ENCODE results near the gene LYSMD1. TPM values are rescaled to one million over a fixed set of nuclear protein-coding genes. Genes with fewer than 3 reads are reported as not detected.

LYSMD1 gene
- total and polyA plus RNA-seq, 9 donors = 12.6 to 20.3 (median 14.3) TPM

DNA sequence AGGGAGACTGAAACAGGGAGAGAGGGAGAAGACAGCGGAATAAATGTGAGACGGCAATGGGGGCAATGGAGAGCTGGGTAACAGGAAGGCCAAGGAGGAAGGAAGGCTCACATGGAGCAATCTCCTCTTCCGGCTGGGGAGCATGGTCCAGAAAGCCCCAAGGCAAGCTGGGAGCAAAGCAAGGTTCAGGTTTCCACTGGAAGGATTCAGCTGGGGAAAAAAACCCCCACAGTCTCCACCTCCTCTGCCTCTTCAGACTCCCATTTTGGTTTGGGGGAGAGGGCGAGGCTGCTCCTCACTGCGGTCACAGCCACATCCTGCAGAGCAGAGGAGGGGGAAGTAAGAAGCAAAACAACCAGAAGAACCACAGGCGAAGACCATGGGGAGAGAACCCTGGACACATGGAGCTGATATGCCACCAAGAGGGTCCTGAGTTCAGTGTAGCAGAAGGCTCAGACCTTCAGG, 8.6 kb downstream of the LYSMD1 start:
- H3K27ac ChIP-seq = no peak overlapping the region
- H3K36me3 ChIP-seq = no peaks in the 10 kb centered on the region
- H3K9me3 ChIP-seq = no peaks in the 10 kb centered on the region
- H3K4me1 ChIP-seq (ENCODE audit: insufficient read depth) = no peaks in the 10 kb centered on the region
- intact Hi-C loops (cut with DNase I) = loop anchor here in 3 of 4 donors (5.0 to 10.0 kb wide), 4 partner anchors 55 to 135 kb away; no protein-coding TSS in a partner anchor
- H3K27me3 ChIP-seq = no peaks in the 10 kb centered on the region
- TF ChIP-seq, protein P1, sequence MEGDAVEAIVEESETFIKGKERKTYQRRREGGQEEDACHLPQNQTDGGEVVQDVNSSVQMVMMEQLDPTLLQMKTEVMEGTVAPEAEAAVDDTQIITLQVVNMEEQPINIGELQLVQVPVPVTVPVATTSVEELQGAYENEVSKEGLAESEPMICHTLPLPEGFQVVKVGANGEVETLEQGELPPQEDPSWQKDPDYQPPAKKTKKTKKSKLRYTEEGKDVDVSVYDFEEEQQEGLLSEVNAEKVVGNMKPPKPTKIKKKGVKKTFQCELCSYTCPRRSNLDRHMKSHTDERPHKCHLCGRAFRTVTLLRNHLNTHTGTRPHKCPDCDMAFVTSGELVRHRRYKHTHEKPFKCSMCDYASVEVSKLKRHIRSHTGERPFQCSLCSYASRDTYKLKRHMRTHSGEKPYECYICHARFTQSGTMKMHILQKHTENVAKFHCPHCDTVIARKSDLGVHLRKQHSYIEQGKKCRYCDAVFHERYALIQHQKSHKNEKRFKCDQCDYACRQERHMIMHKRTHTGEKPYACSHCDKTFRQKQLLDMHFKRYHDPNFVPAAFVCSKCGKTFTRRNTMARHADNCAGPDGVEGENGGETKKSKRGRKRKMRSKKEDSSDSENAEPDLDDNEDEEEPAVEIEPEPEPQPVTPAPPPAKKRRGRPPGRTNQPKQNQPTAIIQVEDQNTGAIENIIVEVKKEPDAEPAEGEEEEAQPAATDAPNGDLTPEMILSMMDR (IDR thresholded peaks at IDR 0.05) = no peak
- TF ChIP-seq POLR2A (IDR thresholded peaks at IDR 0.05) (no peak), EP300 (IDR thresholded peaks at IDR 0.05) (no peak)
- 83 to 86% (median 84%) methylated on average over 6 of the region's 6 CpGs for WGBS, 3 donors
- DNase-seq = no peak
- no peak overlapping the region for H3K4me3 ChIP-seq

DNA sequence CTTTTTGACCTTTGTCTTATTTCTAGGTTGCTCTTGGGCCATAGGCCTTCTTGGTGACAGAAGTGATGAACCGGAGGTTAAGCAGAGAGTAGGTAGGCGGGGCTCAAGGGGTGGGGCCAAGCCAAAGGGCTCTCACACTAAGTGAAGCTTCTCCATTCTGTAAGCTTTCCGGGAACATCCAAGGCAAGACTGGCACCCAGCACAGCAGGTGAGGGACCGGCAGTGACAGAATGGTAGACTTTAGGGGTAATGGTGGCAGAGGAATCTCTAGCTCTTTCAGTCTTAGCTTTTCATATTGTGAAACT, 9.2 kb downstream of the LYSMD1 start, which contains the start of gene TNFAIP8L2:
Gene TNFAIP8L2, plus strand, starts transcription at position 135 of the 305 bp plus-strand sequence. CDS start 2,049 bp downstream, outside the sequence.
- WGBS, 3 donors = 67 to 84% (median 79%) methylated on average over 4 of the region's 4 CpGs
- H3K27ac ChIP-seq = no peak within 1 kb of the TSS
- intact Hi-C loops (cut with DNase I) = loop anchor here in 3 of 4 donors (5.0 to 10.0 kb wide), 4 partner anchors 54 to 134 kb away; no protein-coding TSS in a partner anchor

DNA sequence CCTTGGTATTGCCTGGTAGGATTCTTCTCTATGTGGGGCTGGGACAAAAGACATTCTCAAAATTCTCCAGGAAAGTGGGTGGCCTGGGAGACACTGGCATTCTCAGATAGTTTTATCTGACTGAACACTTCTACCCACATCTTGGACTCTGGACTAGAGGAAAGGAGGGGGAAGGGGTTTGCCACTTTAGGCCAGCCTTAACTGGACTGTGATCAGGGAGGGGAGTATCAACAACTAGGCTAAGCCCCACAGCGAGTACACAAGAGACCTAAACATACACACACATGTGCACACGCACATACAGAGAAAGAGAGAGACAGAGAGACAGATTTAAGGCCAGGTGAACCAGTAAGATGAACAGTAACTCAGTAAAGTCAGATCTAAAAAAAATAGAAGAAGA, 18.0 kb downstream of the LYSMD1 start:
- H3K4me1 ChIP-seq (ENCODE audit: insufficient read depth) = peaks cover 8% of the 10 kb centered on the region
- peak overlapping the region in 1 of 2 donors; percentile 77 for H3K27ac ChIP-seq
- intact Hi-C loops (cut with DNase I) = loop anchor here in 2 of 4 donors (5.0 to 10.0 kb wide), 2 partner anchors 73 to 75 kb away; partner anchors contain the start of gene GABPB2 (in 2 of the 2)
- H3K9me3 ChIP-seq = no peaks in the 10 kb centered on the region
- WGBS, 3 donors = 87 to 92% (median 88%) methylated on average over 2 of the region's 2 CpGs
- H3K36me3 ChIP-seq = no peaks in the 10 kb centered on the region
- H3K27me3 ChIP-seq = no peaks in the 10 kb centered on the region
- DNase-seq = no peak
- H3K4me3 ChIP-seq = no peak overlapping the region
- TF ChIP-seq, protein P1 (IDR thresholded peaks at IDR 0.05) = no peak

More for the DNA sequence above, 9.2 kb downstream of the LYSMD1 start, which contains the start of gene TNFAIP8L2:
- no peaks in the 10 kb centered on the region for H3K27me3 ChIP-seq
- H3K36me3 ChIP-seq = no peaks in the 10 kb centered on the region
- no peaks in the 10 kb centered on the region for H3K9me3 ChIP-seq
- no peak for DNase-seq
- H3K4me3 ChIP-seq = no peak within 1 kb of the TSS
- TF ChIP-seq EP300 (IDR thresholded peaks at IDR 0.05) (no peak), POLR2A (IDR thresholded peaks at IDR 0.05) (no peak)
- TF ChIP-seq, protein P1 (IDR thresholded peaks at IDR 0.05) = no peak
- H3K4me1 ChIP-seq (ENCODE audit: insufficient read depth) = no peaks in the 10 kb centered on the region

DNA sequence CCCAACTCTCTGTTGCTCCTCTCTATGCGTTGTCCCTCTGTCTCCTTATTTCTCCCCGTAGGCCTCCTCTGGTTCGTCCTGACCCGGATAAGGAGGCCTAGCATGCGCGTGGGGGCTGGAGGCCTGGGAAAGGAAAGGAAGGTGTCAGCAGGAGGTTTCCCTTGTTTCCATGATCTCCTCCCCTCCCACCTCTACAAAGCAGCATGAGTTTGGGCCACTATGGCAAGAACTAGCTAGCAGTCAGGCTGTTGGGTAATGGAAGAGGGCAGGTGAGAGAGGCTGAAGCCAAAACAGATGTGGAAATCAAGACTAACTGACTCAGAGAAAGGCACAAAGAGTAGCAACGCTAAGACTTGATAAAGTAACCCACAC, 18.6 kb downstream of the LYSMD1 start:
- WGBS, 3 donors = 6 to 9% (median 6%) methylated on average over 7 of the region's 7 CpGs
- no peaks in the 10 kb centered on the region for H3K27me3 ChIP-seq
- H3K4me3 ChIP-seq = peak overlapping the region; percentile 45
- peak overlapping the region; percentile 33 to 77 for H3K27ac ChIP-seq
- peak in 3 of 5 donors; percentile 42 to 51 (median 45) for DNase-seq
- no peaks in the 10 kb centered on the region for H3K9me3 ChIP-seq
- TF ChIP-seq EP300 (IDR thresholded peaks at IDR 0.05) (no peak), POLR2A (IDR thresholded peaks at IDR 0.05) (no peak)
- TF ChIP-seq, protein P1 (IDR thresholded peaks at IDR 0.05) = no peak
- intact Hi-C loops (cut with DNase I) = loop anchor here in 2 of 4 donors (5.0 to 10.0 kb wide), 2 partner anchors 72 to 75 kb away; partner anchors contain the start of gene GABPB2 (in 2 of the 2)
- H3K4me1 ChIP-seq (ENCODE audit: insufficient read depth) = peaks cover 8% of the 10 kb centered on the region
- H3K36me3 ChIP-seq = no peaks in the 10 kb centered on the region
